HG03442 (cell line): Measurements from ENCODE around the gene PLEKHA7.
"Not testable (repeated sequence)": the region's sequence is repeated elsewhere in the genome, so short reads cannot be mapped to it uniquely, and the experiment has no call there.

Experiments
- ATAC-seq: cut with Tn5 transposase; IDR thresholded peaks from one replicate; pipeline ENCODE4 v1.9.1; 2021; ENCODE audit warnings: mild to moderate bottlenecking, moderate library complexity; ENCODE audit not compliant: unreplicated experiment

Gene PLEKHA7

DNA sequence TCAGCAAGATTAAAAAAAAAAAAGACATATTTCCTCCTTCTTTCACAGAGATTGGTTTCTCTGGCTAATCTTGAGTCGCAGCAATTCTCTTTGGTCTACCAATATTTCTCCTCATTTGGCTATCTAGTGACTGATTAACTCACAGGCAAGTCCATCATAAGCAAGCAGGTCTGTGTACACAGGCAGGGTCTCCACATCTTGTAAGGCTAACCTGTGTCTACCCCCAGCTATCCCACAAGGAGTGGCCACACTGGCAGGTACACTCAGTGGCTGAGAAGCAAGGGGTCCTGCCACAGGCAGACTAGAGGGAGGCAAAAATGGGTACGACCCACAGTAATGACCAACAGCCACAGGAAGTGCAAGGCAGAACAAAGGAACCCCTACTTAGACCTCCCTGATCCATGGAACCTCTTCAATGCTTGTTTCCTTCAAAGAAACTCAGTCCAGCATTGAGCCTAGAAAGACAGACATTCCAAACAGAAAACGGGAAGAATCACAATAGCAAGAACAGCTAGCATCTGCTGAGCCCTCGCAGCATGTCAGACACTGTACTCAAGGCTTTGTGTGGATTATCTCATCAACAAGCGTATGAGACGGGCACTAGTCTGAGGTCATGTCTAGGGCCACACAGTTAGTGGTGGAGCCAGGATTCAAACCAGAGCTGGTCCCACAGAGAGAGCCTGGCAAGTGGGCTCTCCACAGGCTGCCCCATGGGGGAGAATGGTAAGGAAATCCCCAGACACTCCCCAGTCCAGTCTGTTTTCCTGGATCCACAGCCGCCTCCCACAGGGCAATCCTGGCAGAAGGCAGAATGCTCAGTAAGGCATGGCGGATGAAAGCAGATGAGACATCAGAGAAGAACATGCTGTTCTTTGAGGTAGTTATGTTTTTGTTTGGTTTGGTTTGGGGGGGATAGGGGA lies 34.3 kb downstream of the PLEKHA7 start:
- ATAC-seq: no peak

DNA sequence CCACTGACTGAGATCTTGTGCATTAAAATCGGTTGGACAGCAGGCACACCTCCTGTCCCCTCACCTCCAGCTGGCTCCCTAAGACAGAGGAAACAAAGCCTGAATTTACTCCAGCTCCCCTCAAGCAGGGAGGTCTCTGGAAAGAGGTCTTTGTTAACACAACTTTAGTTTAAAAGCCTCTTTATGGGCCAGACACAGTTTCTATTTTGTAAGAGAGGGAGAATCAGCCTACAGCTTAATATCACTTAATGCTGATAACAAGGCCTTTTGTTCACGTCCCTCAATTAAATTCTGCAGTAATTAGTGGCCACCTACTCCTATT lies 36.3 kb downstream of the PLEKHA7 start:
- ATAC-seq: no peak

DNA sequence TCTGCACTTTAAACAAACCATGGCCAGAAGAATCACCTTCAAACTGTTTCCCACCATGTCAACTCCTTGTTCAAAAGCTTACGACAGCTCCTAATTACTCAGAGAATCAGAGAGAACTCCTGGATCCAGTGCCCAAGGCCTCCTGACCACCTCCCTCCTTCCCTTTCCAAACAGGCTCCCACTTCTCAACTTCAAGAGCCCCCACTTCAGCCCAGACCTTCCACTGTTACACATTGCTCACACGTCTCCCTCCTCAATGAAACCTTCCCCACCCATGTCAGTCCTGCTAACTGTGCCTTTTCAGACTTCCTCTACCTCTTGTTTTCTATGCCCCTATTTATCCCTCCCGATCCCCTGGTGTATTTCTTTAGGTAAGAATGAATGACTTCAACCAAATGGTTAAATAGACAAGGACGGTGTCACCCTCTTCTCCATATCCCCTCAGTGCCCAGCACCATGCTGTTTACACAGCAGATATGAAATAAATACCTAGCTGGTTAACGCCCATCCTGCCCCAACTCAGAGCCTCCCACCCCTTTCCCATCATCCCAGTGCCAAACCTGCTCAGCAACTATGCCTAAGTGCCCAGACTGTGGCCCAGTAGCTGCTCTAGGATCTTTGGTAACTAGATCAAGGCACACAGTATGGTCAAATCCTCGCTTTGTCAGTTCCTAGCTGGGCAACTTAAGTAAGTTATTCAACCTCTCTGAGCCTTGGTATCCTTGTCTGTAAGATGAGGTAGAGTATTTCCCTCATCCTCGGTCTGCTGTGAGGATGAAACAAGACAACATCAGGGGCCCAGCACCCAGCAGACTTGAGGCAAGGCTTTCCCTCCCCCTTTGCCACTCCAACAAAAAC lies 36.8 kb downstream of the PLEKHA7 start:
- ATAC-seq: no peak

DNA sequence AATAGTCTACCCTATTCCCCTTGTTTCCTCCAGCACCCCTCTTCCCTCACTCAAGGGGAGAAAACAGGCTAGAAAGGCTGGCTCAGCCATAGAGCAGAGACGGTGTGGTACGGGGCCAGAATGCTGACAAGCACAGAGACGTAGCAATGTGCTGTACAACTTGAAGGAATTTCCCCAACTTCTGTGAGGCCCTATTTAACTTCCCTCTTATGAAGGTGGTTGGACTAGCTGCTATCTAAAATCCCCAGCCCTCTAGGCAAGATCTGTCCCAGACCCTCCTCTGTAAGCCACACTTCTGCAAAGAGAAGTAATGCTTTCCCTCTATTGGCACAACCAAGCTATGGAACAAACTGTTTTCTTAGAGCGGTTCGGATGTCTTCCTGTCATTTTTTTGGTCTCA lies 37.8 kb downstream of the PLEKHA7 start:
- no peak for ATAC-seq

DNA sequence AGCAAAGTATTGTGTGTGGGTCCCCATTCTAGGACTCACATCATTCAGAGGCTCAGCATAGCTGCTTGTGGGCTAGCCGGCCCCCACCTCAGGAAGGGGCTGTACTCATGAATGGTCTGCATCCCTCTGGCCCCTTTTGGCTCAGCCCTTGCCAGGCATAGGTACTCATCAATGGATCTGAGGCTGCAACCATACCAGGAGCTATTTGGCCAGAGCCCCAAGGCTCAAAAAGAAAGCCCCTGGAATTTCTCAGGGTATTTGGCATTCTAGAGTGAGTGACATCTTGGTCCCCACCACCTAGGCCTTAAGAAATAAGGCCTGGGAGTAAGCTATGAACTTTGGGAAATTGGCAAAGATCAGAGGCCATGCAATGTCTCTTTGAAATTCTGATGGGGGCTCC lies 38.3 kb downstream of the PLEKHA7 start:
- no peak for ATAC-seq

DNA sequence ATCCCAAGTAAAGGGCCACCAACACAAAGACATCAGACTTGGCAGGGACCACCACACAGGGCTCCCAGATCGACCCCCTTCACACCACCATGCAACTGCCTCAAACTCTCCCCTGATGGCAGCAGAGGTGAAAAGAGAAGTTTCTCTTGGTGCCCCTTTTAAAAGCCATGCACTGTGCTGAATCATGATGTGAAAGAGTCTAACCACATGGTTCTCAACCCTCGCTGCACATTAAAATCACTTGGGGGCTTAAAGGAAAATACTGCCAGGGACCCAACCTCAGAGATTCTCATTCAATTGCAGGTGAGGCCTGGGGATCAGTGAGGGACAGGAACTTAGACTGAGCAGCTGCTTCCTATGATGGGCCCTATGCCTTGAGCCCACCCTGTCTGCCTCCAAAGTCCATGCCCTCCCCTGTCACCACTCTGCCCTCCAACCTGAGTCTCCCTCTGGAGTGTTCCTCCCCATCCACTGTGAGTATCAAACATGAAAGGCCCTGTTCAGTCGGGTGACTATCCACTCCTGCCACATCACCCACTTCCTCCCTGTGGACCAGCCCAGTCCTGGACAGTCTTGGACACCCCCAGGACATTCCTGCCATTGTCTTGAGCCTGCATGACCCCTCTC lies 40.8 kb downstream of the PLEKHA7 start:
- ATAC-seq: no peak

DNA sequence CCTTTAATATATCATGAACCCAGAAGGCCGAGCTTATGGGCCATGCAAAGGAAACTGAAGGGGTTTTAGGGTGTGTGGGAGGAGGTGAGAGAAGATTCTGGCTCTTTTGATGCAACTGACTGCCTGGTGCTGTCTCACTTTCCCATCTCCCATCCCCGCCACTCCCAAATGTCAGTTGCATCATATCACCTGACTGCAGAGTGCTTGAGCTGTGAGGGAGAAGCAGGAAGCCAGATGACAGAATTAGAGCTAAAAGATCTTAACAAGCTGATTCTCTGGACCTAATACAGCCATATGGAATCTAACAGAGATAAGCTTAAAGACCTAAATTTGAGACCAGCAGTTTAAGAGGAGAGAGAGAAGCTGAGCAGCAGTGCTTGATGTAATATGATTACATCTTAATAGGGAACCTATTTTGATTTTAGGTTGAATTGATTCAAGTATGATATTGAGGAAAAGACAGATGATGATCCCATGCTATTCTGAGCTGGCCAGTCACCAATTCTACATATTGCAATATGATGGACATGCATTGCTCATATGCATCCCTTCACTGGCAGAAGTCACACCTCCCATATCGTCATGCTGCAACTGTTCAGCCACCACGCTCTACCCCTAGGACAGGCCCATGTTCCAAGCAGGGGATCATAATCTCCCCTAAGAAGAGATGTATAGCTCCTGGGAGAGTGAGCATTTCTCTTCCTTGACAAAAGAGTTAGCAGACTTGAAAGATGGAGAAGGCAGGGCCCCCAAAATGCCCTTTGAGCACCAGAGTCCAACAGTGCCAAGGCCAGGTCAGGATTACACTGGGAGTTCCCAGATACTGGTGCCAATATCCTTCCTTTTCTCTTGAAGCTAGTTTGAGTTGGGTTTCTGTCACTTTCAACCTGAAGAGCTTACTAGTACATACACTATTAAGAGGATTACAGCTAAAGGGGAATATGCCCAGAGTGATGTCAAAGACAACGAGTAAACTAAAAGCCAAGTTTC lies 44.9 kb downstream of the PLEKHA7 start:
- ATAC-seq: no peak

DNA sequence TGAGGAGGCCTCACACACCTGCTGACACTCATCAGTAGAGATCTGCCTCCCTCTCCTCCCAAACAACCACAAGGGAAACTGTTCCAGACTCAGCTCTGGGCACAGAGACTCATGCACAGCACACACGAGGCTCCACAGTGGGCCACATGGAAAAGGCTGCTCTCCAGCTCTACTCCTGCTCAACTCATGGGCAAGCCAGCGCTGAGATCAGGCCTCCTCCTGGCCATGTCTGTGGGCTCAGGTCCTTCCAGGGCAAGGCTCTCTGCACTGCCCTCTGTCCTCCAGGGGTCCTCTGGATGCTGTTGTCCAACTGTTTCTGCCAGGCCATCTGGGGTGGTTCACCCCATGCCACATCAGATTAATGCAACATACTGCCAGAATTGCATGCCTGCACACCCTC lies 46.0 kb downstream of the PLEKHA7 start:
- no peak for ATAC-seq

DNA sequence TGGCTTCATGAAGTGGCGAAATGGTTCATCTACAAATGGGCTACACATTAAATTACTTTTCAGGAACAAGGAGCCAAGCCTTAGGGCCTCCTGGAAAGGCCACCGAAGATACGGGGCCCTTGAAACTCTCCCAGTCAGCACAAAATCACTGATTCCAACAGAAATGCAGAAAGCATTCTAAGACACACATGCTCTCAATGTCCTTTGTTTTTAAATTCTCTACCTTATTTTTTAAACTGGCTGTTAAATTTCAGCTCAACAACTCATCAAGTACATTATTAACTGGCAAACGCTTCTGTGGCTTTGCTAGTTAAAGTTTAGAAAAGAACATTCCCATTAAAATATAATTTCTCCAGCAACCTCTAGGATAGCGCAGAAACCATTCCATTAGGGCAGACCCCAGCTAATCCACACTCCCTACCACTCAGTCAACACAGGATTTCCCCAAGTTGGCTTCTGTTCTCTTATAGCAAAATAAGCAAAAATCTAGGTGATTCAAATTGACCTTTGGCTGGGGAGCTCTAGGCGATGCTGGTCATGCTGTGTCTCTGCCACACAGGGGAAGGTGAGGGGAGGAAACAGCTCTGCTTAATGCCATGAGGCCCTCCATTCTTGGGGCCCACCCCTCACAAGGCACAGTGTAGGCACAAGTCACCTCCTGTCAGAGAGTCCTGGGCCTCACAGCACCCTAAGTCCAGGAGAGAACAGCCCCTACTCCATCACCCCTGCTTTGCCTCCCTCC lies 47.1 kb downstream of the PLEKHA7 start:
- ATAC-seq: no peak

DNA sequence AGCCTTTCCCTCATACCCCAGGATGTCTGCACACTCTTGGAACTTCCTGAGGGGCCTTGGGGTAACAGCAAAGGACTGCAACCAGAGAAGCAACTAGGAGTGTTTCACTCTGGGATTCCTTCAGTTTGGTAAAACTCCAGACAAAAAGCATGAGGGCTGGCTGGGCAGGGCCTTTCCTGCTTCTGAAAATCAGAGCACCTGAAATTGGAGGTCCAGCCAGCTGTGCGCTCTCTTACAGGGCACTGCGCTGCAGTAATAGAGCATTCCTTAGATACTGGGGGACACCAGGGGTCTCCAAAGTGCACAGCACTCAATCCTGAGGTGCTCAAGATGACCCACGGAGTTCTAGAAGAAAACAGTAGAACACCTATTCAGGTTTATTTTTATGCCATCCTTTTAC lies 49.7 kb downstream of the PLEKHA7 start:
- no peak for ATAC-seq

DNA sequence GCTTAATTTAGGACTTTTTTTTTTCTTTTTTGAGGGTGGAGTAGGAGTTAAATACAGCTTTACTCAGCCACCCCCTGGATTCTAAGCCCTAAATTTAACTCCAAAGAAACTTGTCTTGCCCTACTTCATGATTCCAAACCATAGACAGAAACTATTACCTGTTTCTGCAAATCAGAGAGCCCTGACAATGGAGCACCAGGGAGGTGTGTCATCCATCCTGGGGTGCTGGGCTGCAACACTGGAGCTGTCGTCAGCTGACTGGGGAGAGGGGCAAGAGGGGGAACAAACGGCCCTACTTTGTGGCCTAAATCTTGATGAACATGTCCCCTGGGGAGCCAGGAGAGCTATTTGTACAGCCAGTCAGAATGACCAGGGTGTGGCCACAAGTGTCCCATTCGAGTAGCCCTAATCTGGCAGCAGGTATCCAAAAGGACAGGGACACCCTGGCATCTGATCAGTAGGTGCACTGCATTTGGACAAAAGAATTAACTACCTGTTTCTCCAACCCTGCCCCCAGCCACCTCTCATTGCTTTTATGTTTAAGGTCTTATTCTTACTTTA lies 50.8 kb downstream of the PLEKHA7 start:
- no peak for ATAC-seq

DNA sequence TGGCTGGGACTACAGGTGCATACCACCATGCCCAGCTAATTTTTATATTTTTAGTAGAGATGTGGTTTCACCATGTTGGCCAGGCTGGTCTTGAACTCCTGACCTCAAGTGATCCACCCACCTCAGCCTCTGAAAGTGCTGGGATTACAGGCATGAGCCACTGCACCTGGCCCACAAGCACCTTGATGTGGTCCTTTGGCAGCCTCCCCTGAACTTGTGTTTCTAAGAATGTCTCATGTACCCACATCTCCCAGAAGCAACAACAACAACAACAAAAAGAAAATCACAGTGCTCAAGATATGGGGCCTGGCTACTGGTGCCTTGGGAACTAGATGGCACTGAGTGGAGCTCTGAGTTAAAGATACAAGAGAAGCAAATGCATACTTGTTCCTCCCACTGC lies 51.6 kb downstream of the PLEKHA7 start:
- ATAC-seq: not testable (repeated sequence)

DNA sequence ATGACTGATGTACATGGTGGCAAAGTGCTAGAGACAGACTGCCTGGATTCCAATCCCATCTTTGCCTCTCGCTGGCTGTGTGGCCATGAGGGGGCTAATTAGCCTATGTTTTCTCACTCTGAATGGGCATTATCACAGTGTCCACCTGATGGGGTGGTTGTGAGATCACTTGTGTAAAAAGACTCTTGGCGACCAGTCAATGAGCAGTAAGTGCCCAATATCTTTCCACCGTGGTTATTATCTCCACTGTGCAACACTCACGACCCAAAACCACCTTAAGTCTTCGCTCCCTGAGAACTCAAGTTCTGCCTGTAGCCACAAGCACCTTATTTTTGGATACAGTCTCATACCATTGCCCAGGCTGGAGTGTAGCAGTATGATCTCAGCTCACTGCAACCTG lies 52.1 kb downstream of the PLEKHA7 start:
- ATAC-seq: no peak

DNA sequence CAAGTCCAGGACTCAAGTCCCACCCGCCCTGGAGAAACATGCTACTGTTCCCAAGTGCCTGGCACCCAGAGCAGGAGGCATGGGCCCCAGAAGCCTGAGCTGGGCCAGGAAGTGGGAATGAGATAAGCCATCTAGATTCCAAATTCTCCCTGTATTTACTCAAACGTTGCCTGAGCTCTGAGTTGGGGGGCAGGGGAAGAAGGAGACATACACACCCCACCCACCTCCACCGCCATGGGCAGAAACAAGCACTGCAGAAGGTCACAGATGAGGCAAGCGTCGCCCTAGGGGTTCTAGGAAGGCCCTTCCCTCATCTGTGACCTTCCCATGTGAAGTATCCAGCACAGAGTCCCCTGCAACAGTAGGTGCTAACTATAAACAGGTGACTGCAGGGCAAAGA lies 54.0 kb downstream of the PLEKHA7 start:
- ATAC-seq: no peak

DNA sequence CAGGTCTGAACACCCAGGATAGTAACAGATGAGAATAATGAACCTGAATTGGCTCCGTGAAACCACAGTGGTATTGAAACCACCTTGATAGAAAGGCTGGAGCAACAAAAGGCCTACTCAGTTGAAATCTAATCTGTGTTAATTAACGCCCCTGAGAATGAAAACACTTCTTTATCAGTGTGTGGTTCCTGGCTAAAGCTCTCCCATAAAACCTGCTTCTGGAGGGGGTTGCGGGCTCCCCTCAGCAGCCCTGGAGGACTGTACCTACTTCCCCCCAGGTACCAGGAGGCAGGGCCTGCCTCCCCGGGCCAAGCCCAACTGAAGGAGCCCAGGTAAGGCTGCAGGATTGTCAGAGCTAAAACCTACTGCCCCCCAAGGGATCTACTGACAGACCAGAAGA lies 54.6 kb downstream of the PLEKHA7 start:
- ATAC-seq: no peak

DNA sequence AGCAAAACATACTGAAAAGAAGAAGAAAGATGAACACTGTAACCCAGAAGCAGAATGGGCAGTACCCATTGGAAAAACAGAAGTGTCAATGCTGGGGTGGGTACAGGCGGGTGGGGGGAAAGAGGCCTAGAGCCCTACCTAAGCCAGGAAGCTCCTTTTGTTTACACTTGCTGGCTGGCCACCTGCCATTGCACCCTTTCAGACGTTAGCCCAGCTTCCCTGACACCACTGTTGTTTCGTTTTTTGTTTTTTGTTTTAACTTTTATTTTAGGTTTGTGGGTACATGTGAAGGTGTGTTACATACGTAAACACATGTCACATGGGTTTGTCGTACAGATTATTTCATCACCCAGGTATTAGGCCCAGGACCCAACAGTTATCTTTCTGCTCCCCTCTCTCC lies 55.4 kb downstream of the PLEKHA7 start:
- no peak for ATAC-seq

DNA sequence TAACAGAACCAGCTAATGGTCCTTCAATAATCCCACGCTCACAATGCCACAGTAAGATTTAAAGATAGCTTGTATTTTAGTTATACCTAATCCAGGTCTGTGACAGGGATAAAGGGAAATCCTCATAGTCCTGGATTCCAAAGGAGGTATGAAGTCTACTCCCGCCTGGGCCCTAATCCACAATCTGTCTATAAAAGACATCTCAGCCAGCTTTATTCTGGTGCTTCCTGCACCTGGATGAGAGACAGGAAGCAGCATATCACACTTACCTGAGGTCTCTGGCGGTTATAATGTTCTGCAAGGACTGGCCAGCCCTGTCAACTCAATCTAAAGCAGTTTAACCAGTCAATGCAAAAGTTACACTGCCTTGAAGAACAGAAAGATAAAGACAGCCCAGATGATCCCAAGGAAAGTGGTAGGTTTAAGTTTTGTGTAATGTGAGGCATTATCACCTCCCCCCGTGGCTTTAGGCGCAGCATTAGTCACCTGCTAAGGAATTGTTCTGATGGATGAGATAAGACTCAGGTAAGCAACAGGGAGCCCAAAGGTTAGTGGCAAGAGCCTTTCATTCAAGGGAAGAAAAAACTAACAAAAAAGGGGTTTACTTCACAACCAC lies 57.6 kb downstream of the PLEKHA7 start:
- no peak for ATAC-seq

DNA sequence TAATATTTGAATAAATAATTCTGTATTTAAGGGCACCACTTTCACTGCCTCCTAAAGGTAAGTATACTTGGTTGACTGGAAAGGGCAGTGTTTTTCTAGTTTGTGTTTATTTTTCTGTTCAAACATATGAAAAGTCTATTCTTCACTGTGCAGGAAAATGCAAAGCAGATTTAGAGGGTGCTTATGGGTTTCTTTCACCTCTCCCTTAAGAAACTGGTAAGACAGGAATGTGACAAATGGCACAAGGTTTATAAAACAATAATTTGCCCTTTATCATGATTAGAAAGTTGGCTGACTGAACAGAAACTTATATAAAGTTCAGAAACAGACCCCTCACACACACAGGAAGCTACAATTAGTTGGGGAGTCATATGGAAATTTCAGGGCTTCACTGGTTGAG lies 60.6 kb downstream of the PLEKHA7 start:
- ATAC-seq: no peak
